Skeletal muscle satellite cell (primary cell): ENCODE data around the gene GMDS.

Source experiments
- H3K27me3 ChIP-seq: 2 replicates; pipeline ENCODE4 v1.7.0; 2013; ENCODE audit warnings: low read length; ENCODE audit not compliant: control insufficient read depth, insufficient read depth
- H3K36me3 ChIP-seq: 2 replicates; pipeline ENCODE4 v1.7.0; 2013; ENCODE audit warnings: mild to moderate bottlenecking, control low read depth, low read length; ENCODE audit not compliant: insufficient read depth
- H3K4me1 ChIP-seq: 2 replicates; pipeline ENCODE4 v1.7.0; 2013; ENCODE audit warnings: low read length; ENCODE audit not compliant: control insufficient read depth, insufficient read depth
- H3K4me2 ChIP-seq: 2 replicates; pipeline ENCODE4 v1.7.0; 2013; ENCODE audit warnings: mild to moderate bottlenecking, low read length
- H3K4me3 ChIP-seq: 2 replicates; pipeline ENCODE4 v1.7.0; 2013; ENCODE audit warnings: low read length
- H3K9ac ChIP-seq: 2 replicates; pipeline ENCODE4 v1.7.0; 2013; ENCODE audit warnings: mild to moderate bottlenecking, low read depth, low read length, moderate library complexity
- H3K9me3 ChIP-seq: replicated peaks from 2 replicates; pipeline ENCODE4 v1.7.0; 2013; ENCODE audit warnings: mild to moderate bottlenecking, control low read depth, low read length

GMDS gene

GRCh38 chr6:1577896-1578745, 667.3 kb downstream of the GMDS start:
- no peak overlapping the region for H3K4me3 ChIP-seq
- H3K36me3 ChIP-seq: no peaks in the 10 kb centered on the region
- peaks cover 15% of the 10 kb centered on the region for H3K27me3 ChIP-seq
- no peak overlapping the region for H3K4me2 ChIP-seq
- no peaks in the 10 kb centered on the region for H3K9me3 ChIP-seq
- H3K9ac ChIP-seq: no peak overlapping the region
- H3K4me1 ChIP-seq: peaks cover 12% of the 10 kb centered on the region

- no peak overlapping the region for H3K9ac ChIP-seq
Observed at GRCh38 chr6:1577146-1577680, 668.2 kb downstream of the GMDS start.

GRCh38 chr6:1576711-1577110, 668.7 kb downstream of the GMDS start:
- H3K36me3 ChIP-seq: no peaks in the 10 kb centered on the region
- H3K9me3 ChIP-seq: no peaks in the 10 kb centered on the region
- H3K9ac ChIP-seq: no peak overlapping the region
- H3K4me1 ChIP-seq: peaks cover 12% of the 10 kb centered on the region
- peaks cover 14% of the 10 kb centered on the region for H3K27me3 ChIP-seq
- H3K4me3 ChIP-seq: no peak overlapping the region
- H3K4me2 ChIP-seq: no peak overlapping the region

More at GRCh38 chr6:1577146-1577680, 668.2 kb downstream of the GMDS start:
- Histone ChIP-seq H3K9me3 (no peaks in the 10 kb centered on the region), H3K4me3 (no peak overlapping the region), H3K36me3 (no peaks in the 10 kb centered on the region), H3K4me2 (no peak overlapping the region), H3K27me3 (peaks cover 15% of the 10 kb centered on the region), H3K4me1 (peaks cover 12% of the 10 kb centered on the region)

GRCh38 chr6:1576166-1576565, 669.2 kb downstream of the GMDS start:
- Histone ChIP-seq H3K27me3 (peaks cover 12% of the 10 kb centered on the region), H3K4me2 (no peak overlapping the region), H3K9ac (no peak overlapping the region), H3K36me3 (no peaks in the 10 kb centered on the region), H3K9me3 (no peaks in the 10 kb centered on the region), H3K4me1 (peaks cover 12% of the 10 kb centered on the region), H3K4me3 (no peak overlapping the region)

- Histone ChIP-seq H3K36me3 (no peaks in the 10 kb centered on the region), H3K4me3 (no peak overlapping the region), H3K9me3 (no peaks in the 10 kb centered on the region), H3K4me1 (peaks cover 12% of the 10 kb centered on the region), H3K27me3 (peaks cover 12% of the 10 kb centered on the region), H3K4me2 (peak overlapping the region; percentile 35), H3K9ac (peak overlapping the region; percentile 11)
Observed at GRCh38 chr6:1575210-1576041, 670.0 kb downstream of the GMDS start.

- Histone ChIP-seq H3K27me3 (peaks cover 10% of the 10 kb centered on the region), H3K36me3 (no peaks in the 10 kb centered on the region), H3K4me2 (no peak overlapping the region), H3K9ac (no peak overlapping the region), H3K4me3 (no peak overlapping the region), H3K4me1 (peaks cover 12% of the 10 kb centered on the region), H3K9me3 (no peaks in the 10 kb centered on the region)
Observed at GRCh38 chr6:1574890-1575209, 670.6 kb downstream of the GMDS start.

GRCh38 chr6:1574083-1574761, 671.2 kb downstream of the GMDS start:
- peaks cover 9% of the 10 kb centered on the region for H3K27me3 ChIP-seq
- no peaks in the 10 kb centered on the region for H3K36me3 ChIP-seq
- no peak overlapping the region for H3K4me3 ChIP-seq
- no peak overlapping the region for H3K9ac ChIP-seq
- H3K4me2 ChIP-seq: no peak overlapping the region
- peaks cover 12% of the 10 kb centered on the region for H3K4me1 ChIP-seq
- no peaks in the 10 kb centered on the region for H3K9me3 ChIP-seq
